LNCaP clone FGC (cell line): ENCODE results near the gene RCN1.
A peak's percentile ranks its signal among the peaks of the same experiment; 100 is the strongest.

Experiments
- DNase-seq: peaks from one replicate; pipeline ENCODE4 v3.0.0-alpha.2; 2011; ENCODE audit warnings: low read depth
- H3K4me3 ChIP-seq: 2 replicates; pipeline ENCODE4 v1.5.1; 2011; ENCODE audit warnings: mild to moderate bottlenecking, low read depth, low read length, control low read depth
- TF ChIP-seq, protein P1 (sequence below): IDR thresholded peaks from 2 replicates; pipeline ENCODE4 v1.5.1; 2012; ENCODE audit warnings: mild to moderate bottlenecking; ENCODE audit not compliant: control insufficient read depth, insufficient read depth; ENCODE audit errors: extremely low read depth

Gene RCN1

DNA sequence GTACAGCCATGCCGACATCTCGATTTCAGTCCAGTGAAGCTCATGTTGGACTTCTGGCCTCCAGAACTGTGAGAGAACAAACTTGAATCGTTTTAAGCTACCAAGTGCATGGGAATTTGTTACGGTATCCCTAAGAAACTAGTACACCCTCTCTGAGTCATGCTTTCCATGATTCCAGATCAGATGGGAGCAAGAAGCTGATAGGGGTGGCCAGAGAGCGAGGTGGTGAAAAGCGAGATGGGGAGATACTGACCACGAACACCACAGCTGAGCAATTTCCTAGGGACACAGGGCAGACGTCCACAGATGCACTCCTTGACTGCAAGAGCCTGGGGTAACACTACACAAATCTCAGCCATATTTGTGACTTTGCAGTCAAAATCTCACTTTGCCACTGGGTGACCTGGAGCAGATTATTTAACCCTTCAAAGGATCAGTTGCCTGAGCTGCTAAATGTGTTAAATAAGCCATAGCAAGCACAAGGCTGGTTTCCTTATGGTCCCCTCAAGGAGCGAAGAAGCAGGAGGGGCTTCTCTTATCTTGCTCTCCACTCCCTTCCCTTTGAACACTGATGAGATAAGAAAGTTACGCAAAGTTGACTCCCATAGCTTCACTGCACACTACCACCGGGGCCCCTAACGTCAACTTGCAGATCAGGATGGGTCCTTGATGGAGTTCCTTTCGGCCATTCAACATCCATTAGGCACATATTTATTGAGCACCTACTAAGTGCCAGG, 22.6 kb upstream of the RCN1 start:
- DNase-seq, result no peak
- no peak overlapping the region for H3K4me3 ChIP-seq
- TF ChIP-seq, protein P1, sequence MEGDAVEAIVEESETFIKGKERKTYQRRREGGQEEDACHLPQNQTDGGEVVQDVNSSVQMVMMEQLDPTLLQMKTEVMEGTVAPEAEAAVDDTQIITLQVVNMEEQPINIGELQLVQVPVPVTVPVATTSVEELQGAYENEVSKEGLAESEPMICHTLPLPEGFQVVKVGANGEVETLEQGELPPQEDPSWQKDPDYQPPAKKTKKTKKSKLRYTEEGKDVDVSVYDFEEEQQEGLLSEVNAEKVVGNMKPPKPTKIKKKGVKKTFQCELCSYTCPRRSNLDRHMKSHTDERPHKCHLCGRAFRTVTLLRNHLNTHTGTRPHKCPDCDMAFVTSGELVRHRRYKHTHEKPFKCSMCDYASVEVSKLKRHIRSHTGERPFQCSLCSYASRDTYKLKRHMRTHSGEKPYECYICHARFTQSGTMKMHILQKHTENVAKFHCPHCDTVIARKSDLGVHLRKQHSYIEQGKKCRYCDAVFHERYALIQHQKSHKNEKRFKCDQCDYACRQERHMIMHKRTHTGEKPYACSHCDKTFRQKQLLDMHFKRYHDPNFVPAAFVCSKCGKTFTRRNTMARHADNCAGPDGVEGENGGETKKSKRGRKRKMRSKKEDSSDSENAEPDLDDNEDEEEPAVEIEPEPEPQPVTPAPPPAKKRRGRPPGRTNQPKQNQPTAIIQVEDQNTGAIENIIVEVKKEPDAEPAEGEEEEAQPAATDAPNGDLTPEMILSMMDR, result no peak

DNA sequence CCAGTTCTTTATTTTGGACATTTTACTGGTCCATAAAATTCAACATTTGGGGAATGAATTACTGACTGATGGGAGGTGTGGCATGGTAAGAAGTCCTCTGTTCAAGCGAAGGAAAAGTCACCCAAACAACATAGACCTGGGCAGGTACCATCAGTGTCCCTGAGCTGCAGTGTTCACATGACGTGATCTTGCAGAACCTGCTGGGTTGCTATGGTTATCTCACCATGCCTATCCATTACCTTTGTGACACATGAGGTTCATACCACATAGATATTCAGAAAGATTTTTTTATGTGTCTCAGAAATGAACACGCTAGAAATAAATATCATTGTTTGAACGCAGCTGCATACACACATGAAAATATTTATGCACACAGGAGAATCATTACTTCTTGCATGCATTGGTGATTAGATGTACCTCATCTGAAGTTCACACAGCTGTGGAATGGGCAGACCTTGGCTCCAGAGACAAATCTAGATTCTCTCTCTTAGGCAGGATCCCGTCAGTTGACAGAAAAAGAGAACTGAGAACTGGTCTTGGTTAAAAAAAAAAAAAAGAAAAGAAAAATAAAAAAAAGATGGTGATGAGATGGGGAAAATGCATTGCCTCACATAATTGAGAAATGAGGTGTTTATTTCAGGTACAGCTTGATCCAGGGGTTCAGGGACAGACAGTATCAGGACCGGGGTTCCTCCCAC, 21.4 kb upstream of the RCN1 start:
- H3K4me3 ChIP-seq, result no peak overlapping the region
- TF ChIP-seq, protein P1, result no peak
- no peak for DNase-seq

DNA sequence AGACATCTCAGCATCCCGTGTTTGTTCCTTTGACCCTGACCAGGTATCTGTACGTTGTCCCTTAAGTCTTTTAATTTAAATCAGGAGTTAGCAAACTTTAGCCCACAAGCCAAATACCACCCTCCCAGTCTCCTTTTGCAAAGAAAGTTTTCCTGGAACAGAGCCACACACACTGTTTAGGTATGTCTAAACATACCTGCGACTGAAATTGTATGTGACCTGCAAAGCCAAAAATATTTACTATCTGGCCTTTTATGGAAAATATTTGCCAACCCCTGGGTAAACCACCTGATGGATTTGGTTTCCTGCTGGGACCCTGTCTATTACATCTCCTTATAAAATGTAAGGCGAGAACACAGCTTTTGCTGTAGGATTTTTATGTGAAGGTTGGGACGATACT, 20.2 kb upstream of the RCN1 start:
- no peak for DNase-seq

DNA sequence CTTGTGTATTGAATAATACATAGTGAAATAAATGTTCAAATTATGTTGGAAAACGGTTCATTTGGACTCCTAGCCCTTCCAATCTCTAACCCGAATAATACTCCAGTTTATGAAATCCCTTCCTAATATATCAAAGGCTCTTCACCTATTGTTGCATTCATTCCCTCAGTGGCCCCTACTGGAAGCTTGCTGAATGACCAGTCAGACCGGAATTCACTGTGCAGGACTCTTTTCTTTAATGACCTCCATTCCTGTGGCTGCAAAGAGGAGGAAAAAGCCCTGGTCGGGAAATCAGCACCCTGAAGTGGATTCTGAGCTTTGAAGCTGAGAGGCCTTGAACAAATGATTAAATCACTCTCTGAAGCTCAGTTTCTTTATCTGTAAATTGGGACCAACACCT, 19.1 kb upstream of the RCN1 start:
- DNase-seq, result no peak
- TF ChIP-seq, protein P1, result peak; percentile 46

More for the DNA sequence above, 20.2 kb upstream of the RCN1 start:
- H3K4me3 ChIP-seq, result no peak overlapping the region
- TF ChIP-seq, protein P1, result no peak

DNA sequence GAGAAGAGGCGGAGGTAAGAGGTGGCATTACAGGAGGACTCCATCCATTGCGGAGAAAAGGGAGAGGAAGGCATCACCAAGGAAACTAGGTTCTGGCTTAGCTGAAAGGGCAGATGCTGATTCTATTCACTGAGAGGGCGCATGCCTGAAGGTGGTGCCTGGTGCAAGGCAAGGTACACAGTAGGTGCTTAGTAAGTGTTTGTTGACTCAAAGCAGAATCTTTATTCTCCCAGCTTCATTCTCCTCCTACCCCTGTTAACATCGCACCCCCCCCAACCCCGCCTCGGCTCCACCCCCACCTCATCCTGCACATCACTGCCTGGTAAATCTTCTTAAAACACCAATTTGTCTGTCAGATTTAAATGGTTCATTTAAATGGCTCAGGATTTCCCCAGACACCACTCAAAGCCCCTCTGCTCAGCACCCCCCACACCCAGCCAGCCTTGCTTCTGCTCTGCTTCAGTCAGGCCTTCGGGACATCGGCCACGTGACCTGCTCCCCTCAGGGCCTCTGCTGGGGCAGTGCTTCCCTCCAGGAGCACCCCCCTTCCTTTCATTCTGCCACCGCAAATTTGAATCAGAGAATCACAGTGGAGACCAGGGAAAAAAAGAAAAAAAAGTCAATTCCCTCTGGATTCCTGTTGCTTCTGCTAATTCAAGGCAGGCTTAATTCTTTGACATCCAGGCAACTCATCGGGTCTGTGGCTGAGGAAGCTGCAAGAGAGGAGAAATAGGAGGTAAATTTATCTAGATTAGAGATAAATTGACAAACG, 17.8 kb upstream of the RCN1 start:
- H3K4me3 ChIP-seq, result no peak overlapping the region
- DNase-seq, result no peak
- TF ChIP-seq, protein P1, result no peak

More for the DNA sequence above, 19.1 kb upstream of the RCN1 start:
- H3K4me3 ChIP-seq, result no peak overlapping the region

DNA sequence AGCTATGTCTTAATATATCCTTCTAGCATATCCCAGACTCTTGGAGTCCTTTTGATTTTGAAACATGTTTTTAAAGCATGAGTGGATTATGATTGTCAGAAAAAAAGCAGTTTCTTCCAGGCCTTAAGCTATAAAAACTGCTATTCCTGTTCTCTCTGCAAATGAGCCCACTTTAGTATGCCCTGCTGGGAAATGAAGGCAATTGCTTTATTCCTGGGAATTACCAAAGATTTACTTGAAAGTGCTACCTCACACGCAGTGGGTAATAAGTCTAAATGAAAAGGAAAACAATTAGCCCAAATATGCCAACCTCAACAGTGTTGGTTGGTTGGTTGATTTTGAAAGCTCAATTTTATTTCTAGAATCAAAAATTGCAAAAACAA, 17.2 kb upstream of the RCN1 start:
- no peak overlapping the region for H3K4me3 ChIP-seq
- no peak for DNase-seq
- TF ChIP-seq, protein P1, result no peak
